Esophagus muscularis mucosa (tissue), 4 donors: Measurements from ENCODE around the gene TMC7.

Experiments used
- EP300 ChIP-seq: sonication (generic); formaldehyde crosslinking; IDR thresholded peaks from one replicate; pipeline ENCODE4 v1.6.1; 2017; ENCODE audit warnings: antibody characterized with exemption
- POLR2A ChIP-seq: fragments of 450-650 bp; IDR thresholded peaks from one replicate; pipeline ENCODE4 v1.6.1; 2017; ENCODE audit warnings: antibody characterized with exemption, moderate library complexity, mild to moderate bottlenecking, low read depth
- POLR2AphosphoS5 ChIP-seq, 2 donors: sonication (generic); formaldehyde crosslinking; IDR thresholded peaks; one replicate each; pipeline ENCODE4 v1.6.1; 2017; ENCODE audit warnings: antibody characterized with exemption in 2 of 2
- TF ChIP-seq, protein P1 (sequence below), 3 experiments: fragments of 200-600 bp in 2 of 3; fragments of 450-650 bp in 1 of 3; sonication (generic) in 2 of 3; IDR thresholded peaks; one replicate each; pipeline ENCODE4 v1.5.1; 2017 to 2019; ENCODE audit warnings: antibody characterized with exemption in 3 of 3, mild to moderate bottlenecking in 2 of 3, moderate library complexity in 1 of 3

DNA sequence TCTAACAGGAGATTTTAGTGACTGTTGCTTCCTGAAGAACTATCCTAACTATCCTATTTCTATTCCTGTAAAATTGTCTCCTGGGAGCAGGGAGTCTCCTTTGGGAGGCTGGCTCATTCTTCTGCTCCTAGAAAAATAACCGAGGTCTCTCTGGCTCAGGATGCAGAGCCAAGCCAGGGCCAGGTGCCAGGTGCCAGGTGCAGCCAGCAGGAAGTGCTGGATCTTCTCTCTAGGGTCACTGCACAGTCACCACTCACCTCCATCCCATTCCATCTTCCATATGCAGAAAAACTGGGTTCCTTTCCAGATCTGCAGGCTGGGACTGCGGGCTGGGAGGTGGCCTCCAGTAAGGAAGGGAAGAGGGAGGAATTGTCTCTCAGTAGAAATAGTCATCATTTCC lies 3.8 kb upstream of the TMC7 start:
- TF ChIP-seq, protein P1, sequence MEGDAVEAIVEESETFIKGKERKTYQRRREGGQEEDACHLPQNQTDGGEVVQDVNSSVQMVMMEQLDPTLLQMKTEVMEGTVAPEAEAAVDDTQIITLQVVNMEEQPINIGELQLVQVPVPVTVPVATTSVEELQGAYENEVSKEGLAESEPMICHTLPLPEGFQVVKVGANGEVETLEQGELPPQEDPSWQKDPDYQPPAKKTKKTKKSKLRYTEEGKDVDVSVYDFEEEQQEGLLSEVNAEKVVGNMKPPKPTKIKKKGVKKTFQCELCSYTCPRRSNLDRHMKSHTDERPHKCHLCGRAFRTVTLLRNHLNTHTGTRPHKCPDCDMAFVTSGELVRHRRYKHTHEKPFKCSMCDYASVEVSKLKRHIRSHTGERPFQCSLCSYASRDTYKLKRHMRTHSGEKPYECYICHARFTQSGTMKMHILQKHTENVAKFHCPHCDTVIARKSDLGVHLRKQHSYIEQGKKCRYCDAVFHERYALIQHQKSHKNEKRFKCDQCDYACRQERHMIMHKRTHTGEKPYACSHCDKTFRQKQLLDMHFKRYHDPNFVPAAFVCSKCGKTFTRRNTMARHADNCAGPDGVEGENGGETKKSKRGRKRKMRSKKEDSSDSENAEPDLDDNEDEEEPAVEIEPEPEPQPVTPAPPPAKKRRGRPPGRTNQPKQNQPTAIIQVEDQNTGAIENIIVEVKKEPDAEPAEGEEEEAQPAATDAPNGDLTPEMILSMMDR (IDR thresholded peaks at IDR 0.05) = no peak
- no peak for TF ChIP-seq EP300
- no peak for TF ChIP-seq POLR2AphosphoS5 (IDR thresholded peaks at IDR 0.05)
- TF ChIP-seq POLR2A = no peak
